SHP77 (cell line): ENCODE results near the gene MRPL9.

Source experiments
- DNase-seq, 2 experiments: peaks; one replicate each; lab custom pipeline; 2025; lab: John Stamatoyannopoulos, UW

The MRPL9 gene

GRCh38 chr1:151762941-151763921, at the start of gene MRPL9:
TSS of gene MRPL9 (minus strand) at chr1:151763496. CDS start at chr1:151763479, 17 bp downstream.
- DNase-seq, result peak; percentile 85 to 93

- DNase-seq, result no peak
Observed at GRCh38 chr1:151811181-151811580, 47.9 kb upstream of the MRPL9 start.

GRCh38 chr1:151809985-151810556, 46.8 kb upstream of the MRPL9 start:
- DNase-seq, result no peak

GRCh38 chr1:151809290-151809984, 46.1 kb upstream of the MRPL9 start:
- DNase-seq, result no peak

GRCh38 chr1:151807766-151808165, 44.5 kb upstream of the MRPL9 start:
- no peak for DNase-seq

GRCh38 chr1:151807131-151807530, 43.8 kb upstream of the MRPL9 start:
- DNase-seq, result no peak

- no peak for DNase-seq
Observed at GRCh38 chr1:151806170-151806569, 42.9 kb upstream of the MRPL9 start.

GRCh38 chr1:151805066-151805820, 41.9 kb upstream of the MRPL9 start, which contains the start of gene LINGO4:
TSS of gene LINGO4 (minus strand) at chr1:151805419. CDS start at chr1:151802704, 2,715 bp downstream.
- DNase-seq, result no peak

- DNase-seq, result no peak
Observed at GRCh38 chr1:151803915-151804314, 40.6 kb upstream of the MRPL9 start.

GRCh38 chr1:151803164-151803563, 39.9 kb upstream of the MRPL9 start:
- DNase-seq, result no peak

- DNase-seq, result no peak
Observed at GRCh38 chr1:151802372-151802771, 39.1 kb upstream of the MRPL9 start.

- no peak for DNase-seq
Observed at GRCh38 chr1:151801846-151802245, 38.5 kb upstream of the MRPL9 start.

GRCh38 chr1:151801310-151801820, 38.1 kb upstream of the MRPL9 start:
- no peak for DNase-seq

- no peak for DNase-seq
Observed at GRCh38 chr1:151800830-151801229, 37.5 kb upstream of the MRPL9 start.

GRCh38 chr1:151799179-151800022, 36.1 kb upstream of the MRPL9 start:
- DNase-seq, result no peak

GRCh38 chr1:151798571-151798970, 35.3 kb upstream of the MRPL9 start:
- no peak for DNase-seq

- DNase-seq, result peak; percentile 76 to 80
Observed at GRCh38 chr1:151790940-151791651, 27.8 kb upstream of the MRPL9 start.

- DNase-seq, result peak; percentile 100
Observed at GRCh38 chr1:151790071-151790939, 27.0 kb upstream of the MRPL9 start, which contains the start of gene TDRKH. TSS of gene TDRKH (minus strand) at chr1:151790500. CDS start at chr1:151783022, 7,478 bp downstream.

- DNase-seq, result no peak
Observed at GRCh38 chr1:151787689-151788088, 24.4 kb upstream of the MRPL9 start.
